CD4-positive, alpha-beta T cell treated with Interleukin-6 for 4 hours (primary cell): ENCODE measurements around the gene SEC14L3.

Source experiments
- DNase-seq: peaks from one replicate; pipeline ENCODE4 v3.0.0-alpha.2; 2020; ENCODE audit warnings: mixed read lengths

The SEC14L3 gene

GRCh38 chr22:30441088-30441487 lies 30.7 kb downstream of the SEC14L3 start:
- DNase-seq, result no peak

GRCh38 chr22:30439836-30440235 lies 32.0 kb downstream of the SEC14L3 start:
- no peak for DNase-seq

- no peak for DNase-seq
These were observed 32.6 kb downstream of the SEC14L3 start for GRCh38 chr22:30439226-30439625.

GRCh38 chr22:30438559-30438958 lies 33.3 kb downstream of the SEC14L3 start:
- no peak for DNase-seq

- no peak for DNase-seq
These were observed 35.6 kb downstream of the SEC14L3 start for GRCh38 chr22:30436196-30436595.

GRCh38 chr22:30435674-30436126 lies 36.1 kb downstream of the SEC14L3 start:
- peak; percentile 81 for DNase-seq

GRCh38 chr22:30434843-30435242 lies 37.0 kb downstream of the SEC14L3 start:
- no peak for DNase-seq

GRCh38 chr22:30433773-30434172 lies 38.0 kb downstream of the SEC14L3 start:
- no peak for DNase-seq

GRCh38 chr22:30433227-30433626 lies 38.6 kb downstream of the SEC14L3 start:
- DNase-seq, result no peak

GRCh38 chr22:30432520-30432919 lies 39.3 kb downstream of the SEC14L3 start:
- no peak for DNase-seq

- no peak for DNase-seq
These were observed 39.7 kb downstream of the SEC14L3 start for GRCh38 chr22:30432096-30432495.

GRCh38 chr22:30430933-30431332 lies 40.9 kb downstream of the SEC14L3 start:
- DNase-seq, result no peak

- no peak for DNase-seq
These were observed 41.9 kb downstream of the SEC14L3 start for GRCh38 chr22:30429887-30430286.

- no peak for DNase-seq
These were observed 43.9 kb downstream of the SEC14L3 start for GRCh38 chr22:30427871-30428270.

- peak; percentile 89 for DNase-seq
These were observed 45.1 kb downstream of the SEC14L3 start for GRCh38 chr22:30426388-30427353.

- peak; percentile 62 for DNase-seq
These were observed 46.0 kb downstream of the SEC14L3 start, which contains the start of gene MTFP1 for GRCh38 chr22:30425616-30426387. TSS of gene MTFP1 (plus strand) at chr22:30425768. CDS start at chr22:30425880, 112 bp downstream.

GRCh38 chr22:30425327-30425615 lies 46.5 kb downstream of the SEC14L3 start:
- DNase-seq, result no peak

GRCh38 chr22:30424534-30425326 lies 47.1 kb downstream of the SEC14L3 start:
- DNase-seq, result peak; percentile 6

GRCh38 chr22:30423959-30424533 lies 47.8 kb downstream of the SEC14L3 start:
- DNase-seq, result peak; percentile 99

- peak; percentile 48 for DNase-seq
These were observed 48.4 kb downstream of the SEC14L3 start for GRCh38 chr22:30423301-30423958.

- DNase-seq, result peak; percentile 23
These were observed 49.1 kb downstream of the SEC14L3 start for GRCh38 chr22:30422481-30423300.
